PC-3 (cell line): ENCODE results near the gene ITGAE. TPM values are rescaled to one million over a fixed set of nuclear protein-coding genes. Genes with fewer than 3 reads are reported as not detected.

Experiments used
- ATAC-seq: fragments of 200-7000 bp; cut with Tn5 transposase; 2 replicates; pipeline ENCODE4 v1.9.1; 2020; ENCODE audit warnings: mild to moderate bottlenecking, moderate library complexity
- BruUV-seq: library from RNA; stranded (reverse); fragments of 400-500 nt; replicated peaks from 2 replicates; lab custom pipeline; 2021; lab: Mats Ljungman, UMichigan
- CTCF ChIA-PET: fragments of 300-600 bp; sonication (Branson Sonifier 250); formaldehyde crosslinking; loops from one replicate; lab custom pipeline; 2022; ENCODE audit warnings: antibody characterized with exemption; lab: Charles Lee
- POLR2A ChIA-PET: fragments of 300-600 bp; sonication (Branson Sonifier 250); formaldehyde crosslinking; loops from one replicate; lab custom pipeline; 2022; ENCODE audit warnings: antibody characterized with exemption; ENCODE audit not compliant: unreplicated experiment; lab: Charles Lee
- DNase-seq: peaks from one replicate; pipeline ENCODE4 v3.0.0-alpha.2; 2015
- H2AFZ ChIP-seq: fragments of 300-600 bp; sonication (generic); 2 replicates; pipeline ENCODE4 v1.6.0; 2016; ENCODE audit warnings: antibody characterized with exemption, low read length
- H3F3A ChIP-seq: fragments of 300-600 bp; sonication (generic); one replicate; pipeline ENCODE4 v1.6.0; 2017; ENCODE audit warnings: antibody characterized with exemption, low read length, control low read depth, mild to moderate bottlenecking; ENCODE audit not compliant: unreplicated experiment
- H3K27ac ChIP-seq: fragments of 300-600 bp; sonication (generic); 2 replicates; pipeline ENCODE4 v1.5.1; 2016; ENCODE audit warnings: mild to moderate bottlenecking, low read length
- H3K27me3 ChIP-seq: fragments of 300-600 bp; sonication (generic); 2 replicates; pipeline ENCODE4 v1.6.1; 2016; ENCODE audit warnings: low read length, mixed read lengths
- H3K36me3 ChIP-seq: fragments of 300-600 bp; sonication (generic); 2 replicates; pipeline ENCODE4 v1.6.1; 2016; ENCODE audit warnings: low read depth, mixed run types, low read length, mixed read lengths
- H3K4me1 ChIP-seq: fragments of 300-600 bp; sonication (generic); 2 replicates; pipeline ENCODE4 v1.5.1; 2016; ENCODE audit warnings: low read length; ENCODE audit not compliant: insufficient read depth
- H3K4me2 ChIP-seq: fragments of 300-600 bp; sonication (generic); 2 replicates; pipeline ENCODE4 v1.6.0; 2016; ENCODE audit warnings: low read length
- H3K4me3 ChIP-seq: fragments of 300-600 bp; sonication (generic); 2 replicates; pipeline ENCODE4 v1.5.1; 2016; ENCODE audit warnings: mild to moderate bottlenecking, low read length, mixed read lengths
- H3K79me2 ChIP-seq: fragments of 300-600 bp; sonication (generic); 2 replicates; pipeline ENCODE4 v1.6.1; 2017; ENCODE audit warnings: low read length, mixed read lengths
- H3K9ac ChIP-seq: fragments of 300-600 bp; sonication (generic); 2 replicates; pipeline ENCODE4 v1.6.0; 2016; ENCODE audit warnings: mild to moderate bottlenecking, low read length
- H3K9me2 ChIP-seq: fragments of 300-600 bp; sonication (generic); replicated peaks from 2 replicates; pipeline ENCODE4 v1.6.1; 2016; ENCODE audit warnings: mixed run types, low read length, mixed read lengths
- H3K9me3 ChIP-seq: fragments of 300-600 bp; sonication (generic); 2 replicates; pipeline ENCODE4 v1.6.1; 2016; ENCODE audit warnings: low read length, mixed read lengths
- H4K20me1 ChIP-seq: fragments of 300-600 bp; sonication (generic); 2 replicates; pipeline ENCODE4 v1.6.1; 2016; ENCODE audit warnings: low read length, mixed read lengths
- EZH2 ChIP-seq: fragments of 300-600 bp; sonication (generic); IDR thresholded peaks from one replicate; pipeline ENCODE4 v1.6.1; 2017; ENCODE audit warnings: antibody characterized with exemption, mild to moderate bottlenecking, low read length; ENCODE audit not compliant: unreplicated experiment
- EZH2phosphoT487 ChIP-seq: fragments of 300-600 bp; sonication (generic); IDR thresholded peaks from 2 replicates; pipeline ENCODE4 v1.6.1; 2018; ENCODE audit warnings: mild to moderate bottlenecking, antibody characterized with exemption, low read length, borderline replicate concordance
- intact Hi-C: fragments of 100-400 bp; cut with micrococcal nuclease; formaldehyde crosslinking; loops from 2 replicates; pipeline ENCODE4 v1.9.0; 2023
- total RNA-seq: library from RNA; depleted of rRNA; stranded (reverse); fragments of >200 nt; gene quantifications from 2 replicates; pipeline ENCODE4 v1.2.3, GENCODE V29; 2014
- TF ChIP-seq, protein P1 (sequence below): fragments of 300-600 bp; sonication (generic); conservative IDR thresholded peaks from 2 replicates; pipeline ENCODE4 v1.5.1; 2017; ENCODE audit warnings: antibody characterized with exemption, low read depth, mild to moderate bottlenecking, low read length

Gene ITGAE
- total RNA-seq, 1 experiment from 2014 or later = 42.0 TPM

- TF ChIP-seq EZH2phosphoT487 = no peak
- TF ChIP-seq, protein P1, sequence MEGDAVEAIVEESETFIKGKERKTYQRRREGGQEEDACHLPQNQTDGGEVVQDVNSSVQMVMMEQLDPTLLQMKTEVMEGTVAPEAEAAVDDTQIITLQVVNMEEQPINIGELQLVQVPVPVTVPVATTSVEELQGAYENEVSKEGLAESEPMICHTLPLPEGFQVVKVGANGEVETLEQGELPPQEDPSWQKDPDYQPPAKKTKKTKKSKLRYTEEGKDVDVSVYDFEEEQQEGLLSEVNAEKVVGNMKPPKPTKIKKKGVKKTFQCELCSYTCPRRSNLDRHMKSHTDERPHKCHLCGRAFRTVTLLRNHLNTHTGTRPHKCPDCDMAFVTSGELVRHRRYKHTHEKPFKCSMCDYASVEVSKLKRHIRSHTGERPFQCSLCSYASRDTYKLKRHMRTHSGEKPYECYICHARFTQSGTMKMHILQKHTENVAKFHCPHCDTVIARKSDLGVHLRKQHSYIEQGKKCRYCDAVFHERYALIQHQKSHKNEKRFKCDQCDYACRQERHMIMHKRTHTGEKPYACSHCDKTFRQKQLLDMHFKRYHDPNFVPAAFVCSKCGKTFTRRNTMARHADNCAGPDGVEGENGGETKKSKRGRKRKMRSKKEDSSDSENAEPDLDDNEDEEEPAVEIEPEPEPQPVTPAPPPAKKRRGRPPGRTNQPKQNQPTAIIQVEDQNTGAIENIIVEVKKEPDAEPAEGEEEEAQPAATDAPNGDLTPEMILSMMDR = no peak
- no peak for TF ChIP-seq EZH2
- ChIA-PET POLR2A (no interaction called here), CTCF (no interaction called here)
- Histone ChIP-seq H3K36me3 (peaks cover 9% of the 10 kb centered on the region; the same call in 1 of the 2 replicates), H3K4me1 (0 out of 2 replicates have a peak, but pooled peaks cover 8% of the 10 kb centered on the region), H3K9me3 (no peaks in the 10 kb centered on the region), H3K4me3 (no peak overlapping the region), H2AFZ (no peak overlapping the region), H4K20me1 (no peaks in the 10 kb centered on the region), H3K9me2 (no peaks in the 10 kb centered on the region), H3K27ac (no peak overlapping the region), H3K27me3 (no peaks in the 10 kb centered on the region), H3K9ac (no peak overlapping the region), H3K4me2 (no peak overlapping the region), H3F3A (no peaks in the 10 kb centered on the region), H3K79me2 (no peaks in the 10 kb centered on the region)
- DNase-seq (no peak), ATAC-seq (no peak)
- intact Hi-C loops = no loop called here
- BruUV-seq = no TSS peak
Observed at GRCh38 chr17:3815122-3815521, 14.1 kb upstream of the ITGAE start.

DNA sequence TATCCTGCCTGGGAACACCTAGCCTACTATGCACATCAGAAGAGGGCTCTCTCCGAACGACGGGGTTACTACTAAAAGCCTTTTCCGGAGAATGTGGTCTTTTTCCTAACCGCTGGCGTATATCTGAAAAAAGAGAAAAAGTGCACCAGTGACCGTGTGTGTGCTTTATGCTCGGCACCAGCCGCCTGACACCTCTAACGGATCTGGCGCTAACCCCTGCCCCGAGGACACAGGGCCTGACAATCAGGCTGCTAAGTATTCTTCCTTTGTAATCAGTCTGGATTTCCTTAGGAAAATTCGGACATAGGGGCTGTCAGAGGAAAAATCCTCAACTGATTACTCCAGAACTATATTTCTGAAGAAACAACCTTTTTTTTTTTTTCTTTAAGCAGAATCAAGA lies 13.4 kb upstream of the ITGAE start:
- no peaks in the 10 kb centered on the region for H3K9me2 ChIP-seq
- ChIA-PET POLR2A (no interaction called here), CTCF (no interaction called here)
- intact Hi-C loops = no loop called here
- TF ChIP-seq, protein P1 = no peak
- TF ChIP-seq EZH2phosphoT487 (no peak), EZH2 (no peak)
- H3F3A ChIP-seq = no peaks in the 10 kb centered on the region
- no TSS peak for BruUV-seq
- H3K4me2 ChIP-seq = no peak overlapping the region
- H3K4me3 ChIP-seq = no peak overlapping the region
- H4K20me1 ChIP-seq = no peaks in the 10 kb centered on the region
- H2AFZ ChIP-seq = no peak overlapping the region
- H3K9ac ChIP-seq = no peak overlapping the region
- no peaks in the 10 kb centered on the region for H3K27me3 ChIP-seq
- no peaks in the 10 kb centered on the region for H3K79me2 ChIP-seq
- no peak overlapping the region for H3K27ac ChIP-seq
- DNase-seq (no peak), ATAC-seq (no peak)
- no peaks in the 10 kb centered on the region for H3K9me3 ChIP-seq
- 0 out of 2 replicates have a peak, but pooled peaks cover 8% of the 10 kb centered on the region for H3K4me1 ChIP-seq
- peaks cover 9% of the 10 kb centered on the region; the same call in 1 of the 2 replicates for H3K36me3 ChIP-seq

DNA sequence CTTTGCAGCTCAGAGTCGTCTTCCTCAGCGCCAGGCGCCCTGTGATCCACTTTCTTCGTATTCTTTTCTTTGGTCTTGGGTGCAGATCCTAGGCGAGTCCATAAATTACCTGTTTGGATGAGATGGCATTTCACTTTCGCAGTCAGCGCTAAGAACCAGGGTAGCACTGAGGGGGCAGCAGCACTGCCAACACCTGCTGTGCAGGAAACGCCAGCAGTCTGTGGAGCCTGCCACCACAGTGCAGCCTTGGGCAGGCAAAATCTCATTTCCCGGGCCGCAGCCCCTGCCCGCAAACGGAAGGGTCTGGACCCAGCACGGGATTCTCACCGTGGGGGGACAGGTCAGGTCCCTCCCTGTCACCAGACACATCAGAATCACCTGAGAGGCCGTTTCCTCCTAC lies 12.2 kb upstream of the ITGAE start:
- no peaks in the 10 kb centered on the region for H4K20me1 ChIP-seq
- no peak overlapping the region for H3K4me2 ChIP-seq
- H3K9me3 ChIP-seq = no peaks in the 10 kb centered on the region
- CTCF ChIA-PET = no interaction called here
- 0 out of 2 replicates have a peak, but pooled peaks cover 7% of the 10 kb centered on the region for H3K4me1 ChIP-seq
- BruUV-seq = no TSS peak
- TF ChIP-seq EZH2phosphoT487 (no peak), EZH2 (no peak)
- TF ChIP-seq, protein P1 = no peak
- H3K27ac ChIP-seq = no peak overlapping the region
- H3K4me3 ChIP-seq = no peak overlapping the region
- intact Hi-C loops = no loop called here
- no peaks in the 10 kb centered on the region for H3K9me2 ChIP-seq
- H3K79me2 ChIP-seq = no peaks in the 10 kb centered on the region
- POLR2A ChIA-PET = no interaction called here
- H3K27me3 ChIP-seq = no peaks in the 10 kb centered on the region
- peaks cover 9% of the 10 kb centered on the region; the same call in 1 of the 2 replicates for H3K36me3 ChIP-seq
- no peaks in the 10 kb centered on the region for H3F3A ChIP-seq
- H2AFZ ChIP-seq = no peak overlapping the region
- DNase-seq (no peak), ATAC-seq (no peak)
- H3K9ac ChIP-seq = no peak overlapping the region
